GM12801 (cell line): ENCODE results near the gene KCNQ1.

ENCODE experiments used
- TF ChIP-seq, protein P1 (sequence below): IDR thresholded peaks from one replicate; pipeline ENCODE4 v1.5.1; 2011; ENCODE audit warnings: control low read depth; ENCODE audit not compliant: insufficient read length; ENCODE audit errors: extremely low read depth

KCNQ1 gene

DNA sequence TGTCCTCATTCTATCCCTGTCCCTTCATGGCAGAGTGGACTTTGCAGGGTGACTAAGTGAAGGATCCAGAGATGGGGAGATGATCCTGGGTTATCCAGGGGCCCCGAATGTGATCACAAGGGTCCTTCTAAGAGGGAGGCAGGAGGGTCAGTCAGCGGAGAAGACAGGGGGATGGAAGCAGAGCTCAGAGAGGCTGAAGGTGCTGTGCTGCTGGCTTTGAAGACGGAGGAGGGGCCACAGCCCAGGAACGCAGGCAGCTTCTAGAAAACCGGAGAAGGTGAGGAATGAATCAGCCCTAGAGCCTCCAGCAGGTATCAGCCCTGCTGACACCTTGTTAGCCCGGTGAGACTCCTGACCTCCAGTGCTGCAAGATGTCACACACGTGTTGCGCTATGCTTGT is 377.1 kb downstream of the KCNQ1 start:
- TF ChIP-seq, protein P1, sequence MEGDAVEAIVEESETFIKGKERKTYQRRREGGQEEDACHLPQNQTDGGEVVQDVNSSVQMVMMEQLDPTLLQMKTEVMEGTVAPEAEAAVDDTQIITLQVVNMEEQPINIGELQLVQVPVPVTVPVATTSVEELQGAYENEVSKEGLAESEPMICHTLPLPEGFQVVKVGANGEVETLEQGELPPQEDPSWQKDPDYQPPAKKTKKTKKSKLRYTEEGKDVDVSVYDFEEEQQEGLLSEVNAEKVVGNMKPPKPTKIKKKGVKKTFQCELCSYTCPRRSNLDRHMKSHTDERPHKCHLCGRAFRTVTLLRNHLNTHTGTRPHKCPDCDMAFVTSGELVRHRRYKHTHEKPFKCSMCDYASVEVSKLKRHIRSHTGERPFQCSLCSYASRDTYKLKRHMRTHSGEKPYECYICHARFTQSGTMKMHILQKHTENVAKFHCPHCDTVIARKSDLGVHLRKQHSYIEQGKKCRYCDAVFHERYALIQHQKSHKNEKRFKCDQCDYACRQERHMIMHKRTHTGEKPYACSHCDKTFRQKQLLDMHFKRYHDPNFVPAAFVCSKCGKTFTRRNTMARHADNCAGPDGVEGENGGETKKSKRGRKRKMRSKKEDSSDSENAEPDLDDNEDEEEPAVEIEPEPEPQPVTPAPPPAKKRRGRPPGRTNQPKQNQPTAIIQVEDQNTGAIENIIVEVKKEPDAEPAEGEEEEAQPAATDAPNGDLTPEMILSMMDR: no peak

DNA sequence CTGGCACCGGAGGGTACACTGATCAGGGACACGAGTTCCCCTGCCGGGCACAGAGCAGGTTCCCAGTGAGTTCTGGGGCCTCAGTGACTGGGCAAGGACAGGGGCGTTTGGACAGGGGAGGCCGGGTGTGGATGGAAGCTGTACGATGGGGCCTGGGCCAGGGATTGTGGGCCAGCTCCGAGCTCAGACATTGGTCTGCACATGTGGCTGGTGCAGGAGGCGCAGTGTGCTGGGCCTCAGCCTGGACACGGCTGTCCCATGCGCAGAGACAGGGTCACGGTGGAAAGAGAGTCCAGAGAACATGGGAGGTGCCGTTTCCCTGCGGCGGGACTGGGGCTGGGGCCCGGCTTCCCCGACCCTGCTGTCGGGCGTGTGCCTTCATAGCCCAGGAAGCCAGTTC is 380.0 kb downstream of the KCNQ1 start:
- TF ChIP-seq, protein P1: no peak

DNA sequence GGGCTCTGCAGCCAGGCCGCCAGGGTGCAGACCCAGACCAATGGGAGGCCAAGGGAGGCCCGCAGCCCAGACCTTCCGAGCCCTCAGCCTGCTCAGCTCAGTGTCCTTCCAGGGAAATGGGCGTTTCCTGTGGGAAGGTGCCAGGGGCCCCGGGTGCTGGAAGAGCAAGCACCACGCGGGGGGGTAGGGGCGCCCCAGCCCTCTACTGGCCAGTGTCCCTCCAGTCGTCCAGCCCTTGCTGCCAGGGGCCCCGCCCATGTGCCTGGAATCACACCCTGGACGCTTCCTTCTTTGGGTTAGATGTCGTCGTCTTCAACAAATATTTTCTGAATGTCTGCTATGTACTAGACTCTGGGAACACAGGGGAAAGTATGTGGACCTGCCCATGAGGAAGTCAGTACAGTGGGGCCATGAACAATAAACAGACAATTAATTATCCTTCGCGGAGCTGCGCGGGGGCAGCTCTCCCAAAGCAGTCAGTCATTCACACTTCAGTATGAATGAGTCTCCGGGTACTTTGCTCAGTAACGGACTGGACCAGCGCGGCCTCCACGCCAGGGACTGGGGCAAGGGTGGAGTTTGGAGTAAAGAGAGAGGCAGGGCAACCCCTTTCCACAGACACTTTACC is 380.6 kb downstream of the KCNQ1 start:
- TF ChIP-seq, protein P1: no peak

DNA sequence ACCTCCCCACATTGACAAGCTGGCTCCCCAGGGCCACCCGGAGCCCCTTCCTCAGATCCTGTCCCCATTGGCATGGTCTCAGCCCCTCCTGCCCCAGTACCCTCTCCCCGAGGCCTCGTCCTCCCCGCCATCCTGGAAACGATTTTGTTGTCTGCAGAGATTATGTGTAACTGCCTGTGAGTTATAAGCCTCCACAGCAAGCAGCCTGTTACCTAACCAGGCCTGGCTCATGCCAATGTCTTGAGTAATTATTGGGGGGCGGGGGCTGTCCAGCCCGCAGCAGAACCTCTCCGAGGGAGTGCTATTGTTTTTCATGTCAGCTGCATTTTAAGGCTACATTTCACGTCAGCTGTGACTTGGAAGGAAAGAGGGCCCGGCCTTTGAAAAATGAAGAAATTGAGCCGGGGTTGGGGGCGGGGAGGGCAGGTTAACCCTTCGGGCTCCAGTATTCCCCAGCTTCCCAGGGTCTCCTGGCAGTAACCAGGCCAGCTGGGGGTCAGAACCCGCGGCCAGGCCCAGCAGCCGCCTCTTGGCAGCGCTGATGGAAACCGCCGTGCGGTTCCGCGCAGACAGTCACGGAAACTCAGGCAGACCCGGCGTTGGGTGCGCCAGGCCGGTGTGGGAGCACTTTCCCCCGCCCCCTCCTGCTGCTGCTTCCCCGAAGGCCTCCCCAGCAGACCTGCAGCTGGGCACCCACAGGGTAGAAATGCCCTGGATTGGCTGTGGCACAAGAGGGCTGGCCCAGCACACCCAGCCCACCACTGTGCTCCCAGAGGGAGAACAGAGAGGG is 381.3 kb downstream of the KCNQ1 start:
- TF ChIP-seq, protein P1: no peak

DNA sequence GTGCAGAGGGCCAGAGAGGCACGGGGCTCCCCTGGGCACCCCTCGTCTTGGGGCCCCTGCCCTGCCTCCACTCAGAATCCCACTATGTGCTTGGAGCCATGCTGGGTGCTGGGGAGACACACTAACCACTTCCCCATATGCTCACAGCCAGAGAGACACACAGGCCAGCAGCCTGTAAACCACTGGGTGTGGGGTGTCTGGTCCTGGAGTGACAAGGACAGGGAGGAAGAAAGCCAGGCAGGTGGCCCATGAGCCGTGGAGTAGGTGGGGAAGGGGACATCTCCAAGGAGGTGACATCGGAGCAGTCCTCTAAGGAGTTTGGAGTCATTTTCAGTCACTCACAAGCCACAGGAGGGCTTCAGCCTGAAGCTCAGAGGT is 381.9 kb downstream of the KCNQ1 start:
- TF ChIP-seq, protein P1: no peak

DNA sequence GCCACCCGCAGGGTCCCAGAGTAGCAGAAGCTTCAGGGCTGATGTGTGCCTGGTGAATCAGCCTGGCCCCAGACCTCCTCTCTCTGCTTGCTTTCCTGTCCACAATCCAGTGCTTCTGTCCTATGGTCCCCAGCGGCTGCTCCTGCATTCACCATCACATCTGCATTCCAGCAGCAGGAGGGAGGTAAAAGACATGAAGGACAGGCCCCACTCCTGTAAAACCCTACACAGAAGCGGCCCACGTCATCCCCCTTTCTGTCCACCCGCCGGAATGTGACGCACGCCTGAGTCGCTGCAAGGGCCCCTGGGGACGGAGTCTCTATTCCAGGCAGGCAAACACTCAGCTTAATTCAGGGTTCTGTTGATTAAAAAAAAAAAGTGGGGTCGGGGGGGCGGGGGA is 382.4 kb downstream of the KCNQ1 start:
- TF ChIP-seq, protein P1: no peak

DNA sequence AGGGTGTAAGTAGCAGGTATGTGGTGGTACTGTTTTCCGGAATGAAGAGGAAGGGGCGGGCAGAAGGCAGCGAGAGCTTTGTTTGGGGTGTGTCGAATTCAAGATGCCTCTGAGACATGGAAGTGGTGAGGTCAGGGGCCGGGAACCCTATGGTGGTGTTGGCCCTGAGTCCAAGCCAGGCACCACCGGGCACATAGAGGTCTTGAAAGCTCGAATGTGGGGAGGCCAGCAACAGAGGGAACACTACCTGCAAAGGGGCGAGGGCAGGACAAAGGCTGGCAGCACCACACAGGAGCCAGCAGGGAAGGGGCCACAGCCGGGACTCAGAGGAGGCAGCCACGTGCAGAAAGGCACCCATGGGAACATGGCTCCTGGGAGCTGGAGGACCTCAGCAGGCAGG is 383.0 kb downstream of the KCNQ1 start:
- TF ChIP-seq, protein P1: no peak
